ENCODE data around the gene NFATC3.
"Not testable (repeated sequence)": the region's sequence is repeated elsewhere in the genome, so short reads cannot be mapped to it uniquely, and the experiment has no call there.

NFATC3 gene

GRCh38 chr16:68116256-68116867, 31.2 kb downstream of the NFATC3 start:
- DNase-seq (ENCODE audit: low read depth) = no peak

GRCh38 chr16:68117884-68118283, 32.7 kb downstream of the NFATC3 start:
- DNase-seq (ENCODE audit: low read depth) = no peak

GRCh38 chr16:68118954-68119353, 33.8 kb downstream of the NFATC3 start:
- not testable (repeated sequence) for DNase-seq (ENCODE audit: low read depth)

- not testable (repeated sequence) for DNase-seq (ENCODE audit: low read depth)
Observed at GRCh38 chr16:68120496-68120895, 35.3 kb downstream of the NFATC3 start.

- no peak for DNase-seq (ENCODE audit: low read depth)
Observed at GRCh38 chr16:68126395-68126794, 41.2 kb downstream of the NFATC3 start.

- no peak for DNase-seq (ENCODE audit: low read depth)
Observed at GRCh38 chr16:68128577-68129305, 43.6 kb downstream of the NFATC3 start.

- DNase-seq (ENCODE audit: low read depth) = no peak
Observed at GRCh38 chr16:68130520-68130919, 45.4 kb downstream of the NFATC3 start.

- no peak for DNase-seq (ENCODE audit: low read depth)
Observed at GRCh38 chr16:68131813-68132706, 46.9 kb downstream of the NFATC3 start.

- DNase-seq (ENCODE audit: low read depth) = not testable (repeated sequence)
Observed at GRCh38 chr16:68133000-68133399, 47.8 kb downstream of the NFATC3 start.

GRCh38 chr16:68134644-68135043, 49.5 kb downstream of the NFATC3 start:
- DNase-seq (ENCODE audit: low read depth) = no peak

- no peak for DNase-seq (ENCODE audit: low read depth)
Observed at GRCh38 chr16:68136515-68136914, 51.3 kb downstream of the NFATC3 start.

GRCh38 chr16:68144008-68144407, 58.8 kb downstream of the NFATC3 start:
- DNase-seq (ENCODE audit: low read depth) = no peak

- no peak for DNase-seq (ENCODE audit: low read depth)
Observed at GRCh38 chr16:68146585-68146984, 61.4 kb downstream of the NFATC3 start.

- DNase-seq (ENCODE audit: low read depth) = no peak
Observed at GRCh38 chr16:68147444-68147843, 62.3 kb downstream of the NFATC3 start.

- no peak for DNase-seq (ENCODE audit: low read depth)
Observed at GRCh38 chr16:68149596-68149995, 64.4 kb downstream of the NFATC3 start.

- DNase-seq (ENCODE audit: low read depth) = no peak
Observed at GRCh38 chr16:68155425-68155824, 70.3 kb downstream of the NFATC3 start.

GRCh38 chr16:68162413-68162812, 77.2 kb downstream of the NFATC3 start:
- no peak for DNase-seq (ENCODE audit: low read depth)

GRCh38 chr16:68163275-68163674, 78.1 kb downstream of the NFATC3 start:
- DNase-seq (ENCODE audit: low read depth) = not testable (repeated sequence)

GRCh38 chr16:68166264-68166663, 81.1 kb downstream of the NFATC3 start:
- no peak for DNase-seq (ENCODE audit: low read depth)

GRCh38 chr16:68179196-68179795, 94.1 kb downstream of the NFATC3 start:
- no peak for DNase-seq (ENCODE audit: low read depth)

GRCh38 chr16:68179855-68180254, 94.7 kb downstream of the NFATC3 start:
- no peak for DNase-seq (ENCODE audit: low read depth)

- DNase-seq (ENCODE audit: low read depth) = no peak
Observed at GRCh38 chr16:68183046-68183445, 97.9 kb downstream of the NFATC3 start.
